NCI-H524 (cell line): Measurements from ENCODE around the gene PTF1A.

Experiments used
- DNase-seq, 2 experiments: peaks; one replicate each; lab custom pipeline; 2025; lab: John Stamatoyannopoulos, UW

PTF1A gene

DNA sequence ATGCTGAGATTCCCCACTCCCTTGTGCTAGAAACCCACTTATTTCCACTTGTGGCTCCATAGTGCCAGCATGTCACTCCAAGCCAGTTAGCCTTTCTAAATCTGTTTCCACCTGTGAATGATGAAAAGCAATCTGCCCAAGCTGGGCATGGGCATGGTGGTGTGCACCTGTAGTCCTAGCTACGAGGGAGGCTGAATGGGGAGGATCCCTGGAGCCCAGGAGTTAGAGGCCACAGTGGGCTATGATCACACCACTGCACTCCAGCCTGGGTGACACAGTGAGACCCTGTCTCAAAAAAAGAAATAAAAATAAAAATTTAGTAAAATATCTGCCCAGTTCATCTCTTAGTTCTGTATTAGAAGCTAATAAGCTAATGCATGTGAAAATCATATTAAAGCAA lies 5.0 kb upstream of the PTF1A start:
- DNase-seq = no peak

DNA sequence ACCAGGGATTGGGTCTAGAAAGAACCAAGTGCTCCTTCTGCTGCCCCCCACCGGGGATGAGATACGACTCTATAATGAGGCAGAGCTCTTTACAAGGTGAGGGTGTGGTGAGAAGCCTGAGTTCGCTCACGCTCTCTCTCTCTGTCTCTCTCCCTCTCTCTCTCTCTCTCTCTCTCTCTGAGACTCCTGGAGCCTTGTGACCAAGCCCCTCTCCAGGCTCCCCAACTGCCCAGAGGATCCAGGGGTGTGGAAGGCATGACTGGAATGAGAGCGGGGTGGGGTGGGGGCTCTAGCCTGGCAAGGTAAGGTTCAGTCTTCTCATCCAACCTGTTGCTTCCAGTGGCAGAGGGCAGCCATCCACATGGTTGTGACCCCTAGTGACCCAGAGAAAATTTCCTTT lies 3.1 kb upstream of the PTF1A start:
- DNase-seq = no peak

DNA sequence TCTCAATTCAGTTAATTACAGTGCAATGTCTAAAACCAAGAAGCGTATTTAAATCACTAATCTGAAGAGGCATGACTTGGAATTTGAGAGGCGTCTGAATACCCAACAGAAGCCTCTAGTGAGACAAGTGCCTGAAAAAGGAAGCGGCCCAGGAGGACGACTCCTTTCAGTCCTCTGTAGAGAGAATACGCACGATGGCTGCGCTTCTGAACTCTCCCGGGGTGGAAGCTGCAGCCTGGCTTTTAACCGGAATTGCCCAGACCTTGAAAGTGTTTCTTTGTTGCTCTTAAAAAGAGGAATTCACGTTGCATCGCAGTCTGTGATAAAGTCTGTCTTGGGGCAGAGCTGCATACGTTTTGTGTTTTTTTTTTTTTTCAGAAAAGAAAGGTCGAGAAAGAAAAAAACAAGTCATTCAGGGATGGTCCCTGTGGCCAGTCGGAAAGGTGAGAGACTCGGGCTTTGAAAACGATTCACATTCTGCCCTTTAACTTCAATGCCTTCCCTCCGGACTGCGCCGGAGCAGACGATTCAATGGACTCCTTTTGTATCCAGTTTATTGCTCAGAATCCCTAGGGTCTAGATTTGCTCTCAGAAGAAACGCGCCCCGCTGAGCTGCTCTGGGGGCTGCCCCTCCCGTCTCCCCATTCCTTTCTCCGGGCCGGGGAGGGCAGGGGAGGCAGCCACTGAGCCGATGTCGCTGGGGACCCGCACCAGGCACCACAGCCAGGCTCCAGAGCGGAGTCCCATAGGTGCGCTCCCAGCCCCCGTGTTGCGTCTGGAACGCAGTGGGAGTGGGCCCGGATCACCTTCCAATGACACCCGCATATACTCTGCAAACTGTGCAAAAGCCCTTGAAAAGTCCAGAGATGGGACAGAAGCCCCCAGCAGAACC lies 994 bp upstream of the PTF1A start:
- DNase-seq = peak in 1 of 2 experiments; percentile 12

DNA sequence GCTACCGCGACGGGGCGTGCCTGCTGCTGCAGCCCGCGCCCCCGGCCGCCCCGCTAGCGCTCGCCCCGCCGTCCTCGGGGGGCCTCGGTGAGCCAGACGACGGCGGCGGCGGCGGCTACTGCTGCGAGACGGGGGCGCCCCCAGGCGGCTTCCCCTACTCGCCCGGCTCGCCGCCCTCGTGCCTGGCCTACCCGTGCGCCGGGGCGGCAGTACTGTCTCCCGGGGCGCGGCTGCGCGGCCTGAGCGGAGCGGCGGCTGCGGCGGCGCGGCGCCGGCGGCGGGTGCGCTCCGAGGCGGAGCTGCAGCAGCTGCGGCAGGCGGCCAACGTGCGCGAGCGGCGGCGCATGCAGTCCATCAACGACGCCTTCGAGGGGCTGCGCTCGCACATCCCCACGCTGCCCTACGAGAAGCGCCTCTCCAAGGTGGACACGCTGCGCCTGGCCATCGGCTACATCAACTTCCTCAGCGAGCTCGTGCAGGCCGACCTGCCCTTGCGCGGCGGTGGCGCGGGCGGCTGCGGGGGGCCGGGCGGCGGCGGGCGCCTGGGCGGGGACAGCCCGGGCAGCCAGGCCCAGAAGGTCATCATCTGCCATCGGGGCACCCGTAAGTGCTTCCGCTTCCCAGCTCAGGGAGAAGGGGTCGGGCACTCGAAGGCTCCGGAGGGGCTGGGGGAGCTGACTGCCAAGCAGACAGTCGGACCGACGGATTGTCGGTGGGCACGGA lies 761 bp downstream of the PTF1A start:
- peak in 1 of 2 experiments; percentile 20 for DNase-seq

DNA sequence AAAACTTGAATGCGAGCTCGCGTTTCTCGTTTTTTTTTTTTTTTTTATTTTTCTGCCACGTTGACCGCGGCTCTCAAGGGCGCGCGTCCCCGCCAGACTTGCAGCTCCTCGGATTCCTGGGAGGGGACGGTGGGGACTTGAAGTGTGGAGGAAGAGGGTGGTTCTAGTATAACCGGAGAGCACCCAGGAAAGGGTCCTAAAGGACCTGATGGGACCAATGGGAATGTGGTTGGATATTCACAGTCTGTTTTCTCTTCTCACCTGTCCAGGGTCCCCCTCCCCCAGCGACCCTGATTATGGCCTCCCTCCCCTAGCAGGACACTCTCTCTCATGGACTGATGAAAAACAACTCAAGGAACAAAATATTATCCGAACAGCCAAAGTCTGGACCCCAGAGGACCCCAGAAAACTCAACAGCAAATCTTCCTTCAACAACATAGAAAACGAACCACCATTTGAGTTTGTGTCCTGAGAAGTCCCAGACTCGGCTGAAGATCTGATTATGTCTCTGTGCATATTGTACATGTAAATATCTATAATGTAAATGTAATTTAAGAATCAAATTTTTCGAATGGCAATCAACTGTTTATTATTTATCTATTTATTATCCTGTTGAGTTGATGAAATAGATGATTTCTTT lies 1.4 kb downstream of the PTF1A start:
- DNase-seq = no peak

DNA sequence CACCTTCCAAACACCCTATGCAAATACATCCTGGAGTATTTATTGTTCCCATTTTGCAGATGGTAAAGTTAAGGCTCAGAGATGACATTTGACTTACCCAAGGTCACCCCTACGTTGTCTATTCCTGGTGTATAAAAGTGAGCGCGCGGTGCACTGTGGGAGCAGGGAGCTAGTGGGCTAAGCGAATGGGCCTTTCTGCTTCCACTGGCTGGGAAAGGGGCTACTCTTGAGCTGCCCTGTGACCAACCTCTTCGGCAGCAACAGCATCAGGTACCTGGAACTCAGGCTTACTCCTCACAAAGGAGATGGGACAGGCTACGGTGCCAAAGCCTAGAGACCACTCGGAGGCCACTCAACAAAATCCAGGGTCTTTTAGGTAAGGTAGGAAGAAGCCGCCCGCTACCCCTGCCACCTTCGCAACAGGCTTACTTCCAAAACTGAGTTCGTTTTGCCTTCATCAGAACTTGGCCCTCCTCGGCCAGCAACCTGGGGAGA lies 2.4 kb downstream of the PTF1A start:
- no peak for DNase-seq

DNA sequence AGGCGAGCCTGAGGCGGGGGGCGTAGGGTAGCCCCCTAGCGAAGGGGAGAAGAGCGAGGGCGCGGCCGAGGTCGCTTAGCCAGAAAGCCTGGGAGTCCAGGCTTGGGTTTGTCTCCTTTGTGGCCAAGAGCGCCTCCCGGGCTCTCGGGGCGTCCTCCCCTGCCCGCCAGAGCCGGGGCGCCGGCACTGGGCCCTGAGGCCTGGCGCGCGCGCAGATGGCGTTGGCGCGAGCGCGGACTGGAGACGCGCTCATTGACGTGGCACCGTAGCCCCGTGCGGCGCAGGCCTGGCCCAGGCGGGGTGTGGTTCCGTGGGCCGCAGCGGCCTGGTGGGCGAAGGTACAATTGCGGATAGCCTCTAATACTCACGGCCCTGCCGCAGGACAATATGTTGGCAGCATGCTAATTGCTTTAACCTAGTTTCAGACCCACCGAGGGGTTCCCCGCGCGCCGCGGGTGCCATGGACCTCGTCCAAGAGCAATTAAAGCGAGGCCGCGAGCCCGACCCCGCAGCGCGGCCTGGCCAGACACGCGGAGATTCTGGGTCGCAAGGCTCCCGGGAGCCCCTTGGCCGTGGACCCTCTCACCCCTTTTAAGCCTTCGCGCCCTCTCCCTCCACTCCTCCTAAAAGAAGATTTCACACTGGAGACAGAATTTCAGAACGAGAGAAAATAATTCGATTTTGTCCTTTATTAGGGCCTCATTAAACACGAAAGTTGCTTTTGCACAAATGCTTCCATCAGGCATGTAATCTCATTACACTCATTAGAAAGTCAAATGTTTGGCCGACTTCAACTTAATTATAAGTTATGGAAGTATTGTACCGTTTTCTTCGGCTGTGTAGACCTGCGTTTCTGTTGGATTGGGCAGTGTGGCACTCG lies 3.1 kb downstream of the PTF1A start:
- DNase-seq = peak in 1 of 2 experiments; percentile 11

DNA sequence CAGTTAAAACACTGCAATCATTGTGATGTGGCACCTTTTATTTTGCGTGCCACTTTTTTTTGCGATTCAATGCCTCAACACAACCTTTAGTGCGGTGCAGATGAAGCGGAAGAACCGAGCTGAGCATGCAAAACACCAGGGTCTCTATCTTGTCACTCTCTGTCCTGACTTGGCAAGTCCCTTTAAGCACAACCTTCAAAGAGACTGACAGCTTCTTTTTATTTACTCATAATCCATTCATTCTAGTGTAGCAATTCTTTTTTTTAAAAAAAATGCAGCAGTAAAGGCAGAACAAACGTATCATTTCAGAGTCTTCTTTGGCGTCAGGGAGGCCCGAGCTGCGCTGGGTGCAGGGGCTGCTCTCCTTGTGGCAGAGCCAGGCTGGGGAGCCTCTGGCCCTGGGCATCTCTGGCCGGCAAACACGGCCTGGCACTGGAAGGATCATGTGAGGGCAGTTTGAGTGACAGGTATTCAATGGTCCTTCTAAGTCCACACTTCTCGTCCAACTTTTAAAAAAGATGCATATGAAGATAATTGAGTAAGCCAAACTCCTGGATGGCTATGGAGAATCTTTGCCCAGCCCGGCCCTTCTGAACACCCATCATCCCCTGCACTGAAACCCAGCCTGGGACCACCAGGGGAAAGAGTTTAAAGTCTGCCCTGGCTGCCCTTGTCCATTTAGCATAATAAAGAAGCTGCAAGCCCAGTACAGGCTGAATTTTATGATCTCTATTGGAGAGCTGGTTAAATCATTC lies 3.9 kb downstream of the PTF1A start:
- DNase-seq = no peak

DNA sequence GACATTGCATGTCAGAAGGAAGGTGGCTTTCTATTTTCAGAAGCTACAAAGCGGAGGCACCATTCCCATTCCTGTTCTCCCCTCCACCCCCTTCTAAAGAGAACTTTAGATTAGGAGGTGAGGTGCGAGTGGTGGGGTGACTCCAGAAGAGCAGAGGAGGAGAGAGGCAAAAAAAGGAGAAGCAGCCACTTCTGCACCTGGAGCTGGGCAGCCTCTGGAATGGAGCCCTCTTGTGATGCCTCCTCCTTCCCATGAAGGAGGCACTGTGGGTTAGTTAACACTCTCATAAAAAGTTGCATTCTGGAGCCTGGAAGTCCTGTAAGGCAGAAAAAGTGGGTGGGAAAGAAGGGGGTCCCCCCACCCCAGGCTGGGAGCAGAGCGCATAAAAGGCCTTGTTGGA lies 4.8 kb downstream of the PTF1A start:
- DNase-seq = no peak

DNA sequence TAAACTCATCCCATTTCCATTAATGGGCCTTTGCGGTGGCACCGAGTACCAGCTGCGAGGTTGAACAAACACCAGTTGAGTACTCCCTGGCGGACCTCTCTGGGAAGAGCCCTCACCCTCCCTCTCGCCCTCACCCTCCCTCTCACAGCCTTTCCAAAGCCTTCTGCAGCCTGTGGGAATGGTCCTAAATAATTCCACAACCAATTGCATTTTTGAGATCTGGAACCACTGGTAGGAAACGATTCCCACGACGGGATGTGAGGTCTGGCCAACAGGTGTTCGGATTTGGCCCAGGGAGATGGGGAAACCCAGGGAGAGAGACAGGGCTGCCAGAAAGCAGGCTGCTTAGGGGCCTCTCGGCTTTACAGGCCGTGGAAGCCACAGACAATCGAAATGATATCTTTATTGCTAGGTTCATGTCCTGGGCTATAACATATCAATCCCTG lies 5.3 kb downstream of the PTF1A start:
- peak; percentile 45 to 79 for DNase-seq

DNA sequence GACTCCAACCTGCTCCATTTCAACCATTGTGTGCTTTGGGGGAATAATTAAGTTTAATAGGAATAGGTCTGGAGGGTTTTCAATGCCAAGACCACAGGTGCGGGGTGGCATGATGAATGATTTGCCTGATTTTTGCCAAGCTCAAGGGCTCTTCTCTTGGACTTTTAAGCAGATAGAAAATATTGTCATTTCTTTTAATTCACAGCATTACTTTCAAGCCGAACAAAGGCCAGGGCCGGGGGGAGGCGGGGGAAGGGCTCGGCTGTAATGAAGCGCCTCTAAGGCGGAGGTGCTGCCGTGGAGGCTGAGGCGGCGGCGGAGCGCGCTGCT lies 6.5 kb downstream of the PTF1A start:
- DNase-seq = no peak

DNA sequence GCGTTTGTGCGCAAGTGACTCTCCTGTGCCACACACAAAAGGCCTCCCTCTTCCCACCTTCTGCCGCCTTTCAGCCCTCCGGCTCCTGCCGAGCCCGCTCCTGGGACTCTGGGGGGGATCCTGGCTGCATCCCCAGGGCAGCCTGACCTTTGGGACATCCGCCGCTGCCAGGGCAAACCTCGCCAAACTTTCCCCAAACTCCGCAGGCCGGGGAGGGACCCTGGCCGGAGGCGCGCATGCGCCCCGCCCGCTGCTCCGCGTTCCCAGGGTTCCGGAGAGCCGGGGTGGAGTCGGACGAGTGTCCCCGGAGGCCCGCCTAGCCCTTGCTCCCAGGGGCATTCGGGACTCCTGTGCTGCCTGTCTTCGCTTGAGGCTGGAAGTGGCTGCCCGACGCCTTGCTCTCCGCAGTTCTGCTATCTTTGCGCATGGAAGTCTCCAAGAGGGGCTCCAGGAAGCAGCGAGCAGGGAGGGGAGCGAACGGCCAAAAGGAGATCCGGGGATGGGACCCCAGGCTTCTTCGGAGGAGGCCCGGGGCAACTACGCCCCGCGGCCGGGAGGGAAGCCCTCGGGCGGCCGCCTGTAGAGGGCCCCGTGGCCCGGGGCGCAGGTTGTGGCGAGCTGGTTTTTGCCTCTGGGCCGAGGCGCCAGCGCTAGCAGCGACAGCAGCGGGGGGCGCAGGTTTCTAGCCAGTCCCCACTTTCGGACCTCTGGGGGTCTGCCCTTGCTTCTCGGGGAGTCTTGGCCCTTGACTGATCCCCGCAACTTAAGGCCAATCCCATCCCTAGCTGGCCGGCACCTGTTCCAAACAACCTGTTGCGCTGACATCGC lies 7.0 kb downstream of the PTF1A start:
- DNase-seq = no peak

DNA sequence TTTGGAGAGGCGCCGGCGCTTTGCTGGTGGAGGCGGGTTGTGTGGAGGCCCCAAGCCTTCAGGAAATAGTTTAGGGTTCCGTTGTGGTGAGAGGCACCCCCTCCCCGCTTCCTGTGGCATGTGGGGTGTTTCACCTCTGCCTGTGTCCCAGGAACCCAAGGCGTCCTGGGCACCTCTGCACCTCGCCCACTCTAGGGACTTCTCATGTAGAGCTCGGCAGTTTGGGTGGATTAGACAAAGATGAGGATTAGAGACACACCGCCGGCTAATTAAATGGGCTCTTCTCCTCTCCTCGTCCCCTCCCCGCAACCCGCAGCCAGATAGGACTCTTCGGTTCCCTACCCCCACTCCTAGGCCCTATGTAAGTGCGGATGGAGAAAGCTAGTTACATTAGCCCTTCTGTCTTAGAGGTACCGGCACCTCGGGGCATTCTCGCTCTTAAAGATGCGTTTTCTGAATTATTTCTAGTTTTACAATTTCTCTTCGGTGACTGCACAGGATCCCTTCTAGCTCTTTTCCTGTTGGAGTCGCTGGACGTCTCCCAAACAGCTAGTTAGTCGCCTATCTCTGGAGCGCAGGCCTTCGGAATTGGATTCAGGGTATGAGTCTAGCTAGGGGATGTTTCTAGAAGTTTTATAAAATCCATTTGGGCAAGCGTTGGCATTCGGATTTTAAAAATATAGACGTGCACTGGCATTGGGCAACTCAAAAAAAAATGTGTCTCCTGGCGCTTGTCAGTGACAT lies 7.8 kb downstream of the PTF1A start:
- DNase-seq = peak in 1 of 2 experiments; percentile 23

DNA sequence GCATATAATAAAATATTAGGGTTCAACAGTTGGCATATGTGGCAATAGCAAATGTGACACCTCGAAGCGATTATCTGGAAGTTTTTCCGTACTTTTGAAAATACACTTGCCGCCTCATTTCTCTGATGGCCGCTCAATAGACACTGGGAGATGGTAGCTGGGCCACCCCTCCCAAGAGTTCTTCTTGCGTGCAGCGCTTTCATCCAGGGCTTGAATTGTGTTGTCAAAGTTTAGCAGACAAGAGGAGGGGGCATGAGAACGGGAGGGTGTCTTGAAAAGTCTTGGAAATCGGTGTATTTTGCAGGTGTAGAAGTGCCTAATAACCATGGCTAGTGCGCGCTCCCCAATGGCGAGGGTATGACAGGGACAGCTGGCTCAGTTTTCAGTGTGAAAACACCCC lies 8.5 kb downstream of the PTF1A start:
- DNase-seq = no peak

DNA sequence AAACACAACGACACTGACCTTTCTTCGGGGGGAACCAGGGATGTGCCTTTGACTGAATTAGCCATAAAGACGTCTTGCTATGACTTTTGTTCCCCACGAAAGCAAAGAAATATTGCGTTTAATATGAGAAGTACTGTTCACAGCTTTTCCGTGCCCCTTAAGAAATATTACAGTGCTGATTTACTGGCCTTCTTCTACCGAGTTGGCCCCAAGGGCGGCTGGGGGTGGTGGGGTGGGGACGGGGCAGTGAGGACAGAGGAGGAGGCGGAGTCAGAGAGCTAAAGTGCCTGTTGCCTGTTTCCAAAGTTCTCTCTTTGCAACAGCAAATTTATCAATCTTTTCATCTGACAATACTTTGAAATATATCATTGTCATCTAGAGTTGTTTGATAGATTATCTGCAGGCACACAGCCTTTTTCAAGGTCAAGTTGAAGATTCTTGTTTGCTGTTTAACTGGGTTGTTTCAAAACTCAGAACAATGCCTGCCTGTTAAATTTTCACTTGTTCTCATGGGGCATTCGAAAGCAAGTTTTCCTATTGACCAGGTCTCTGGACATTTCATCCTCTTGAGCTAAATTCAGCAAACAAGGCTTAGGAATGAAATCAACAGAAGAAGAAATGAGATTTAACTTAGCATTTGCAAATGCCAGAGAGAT lies 9.0 kb downstream of the PTF1A start:
- no peak for DNase-seq

DNA sequence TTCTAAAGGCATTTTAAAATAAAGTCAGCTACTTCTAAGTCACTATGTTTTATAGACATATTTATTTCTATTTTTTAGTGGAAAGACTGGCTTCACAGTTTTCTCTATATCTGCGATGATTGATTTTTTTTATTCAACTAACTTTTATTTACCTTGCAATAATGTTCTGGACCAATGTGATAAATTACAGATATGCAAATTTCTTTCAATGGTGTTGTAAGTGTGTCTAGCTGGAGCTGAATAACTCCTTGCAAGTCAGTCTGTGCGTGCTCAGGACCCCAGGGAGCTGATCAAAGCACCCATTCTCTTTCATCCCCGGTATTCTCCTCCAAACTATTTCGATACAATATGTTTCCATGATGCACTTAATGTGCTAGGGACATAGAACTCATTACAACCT lies 9.7 kb downstream of the PTF1A start:
- no peak for DNase-seq

DNA sequence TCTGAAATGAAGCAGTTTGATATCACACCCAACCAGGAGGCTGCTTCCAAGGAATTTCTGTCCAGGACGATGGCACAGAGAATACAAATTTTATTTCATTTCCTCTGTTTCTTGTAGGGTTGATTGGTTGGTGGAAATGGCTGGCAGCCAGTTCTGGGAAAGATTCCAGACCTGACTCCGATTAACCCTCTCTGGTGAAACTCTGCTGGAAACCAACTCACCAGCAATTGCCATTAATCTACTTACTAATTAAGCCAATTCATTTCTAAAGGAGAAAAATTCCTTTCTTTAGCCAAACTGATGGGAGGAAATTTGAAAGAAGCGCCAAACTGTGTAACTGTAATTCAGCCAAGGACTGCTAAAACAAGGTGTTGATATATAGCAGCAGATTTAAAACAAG lies 10.7 kb downstream of the PTF1A start:
- DNase-seq = no peak

DNA sequence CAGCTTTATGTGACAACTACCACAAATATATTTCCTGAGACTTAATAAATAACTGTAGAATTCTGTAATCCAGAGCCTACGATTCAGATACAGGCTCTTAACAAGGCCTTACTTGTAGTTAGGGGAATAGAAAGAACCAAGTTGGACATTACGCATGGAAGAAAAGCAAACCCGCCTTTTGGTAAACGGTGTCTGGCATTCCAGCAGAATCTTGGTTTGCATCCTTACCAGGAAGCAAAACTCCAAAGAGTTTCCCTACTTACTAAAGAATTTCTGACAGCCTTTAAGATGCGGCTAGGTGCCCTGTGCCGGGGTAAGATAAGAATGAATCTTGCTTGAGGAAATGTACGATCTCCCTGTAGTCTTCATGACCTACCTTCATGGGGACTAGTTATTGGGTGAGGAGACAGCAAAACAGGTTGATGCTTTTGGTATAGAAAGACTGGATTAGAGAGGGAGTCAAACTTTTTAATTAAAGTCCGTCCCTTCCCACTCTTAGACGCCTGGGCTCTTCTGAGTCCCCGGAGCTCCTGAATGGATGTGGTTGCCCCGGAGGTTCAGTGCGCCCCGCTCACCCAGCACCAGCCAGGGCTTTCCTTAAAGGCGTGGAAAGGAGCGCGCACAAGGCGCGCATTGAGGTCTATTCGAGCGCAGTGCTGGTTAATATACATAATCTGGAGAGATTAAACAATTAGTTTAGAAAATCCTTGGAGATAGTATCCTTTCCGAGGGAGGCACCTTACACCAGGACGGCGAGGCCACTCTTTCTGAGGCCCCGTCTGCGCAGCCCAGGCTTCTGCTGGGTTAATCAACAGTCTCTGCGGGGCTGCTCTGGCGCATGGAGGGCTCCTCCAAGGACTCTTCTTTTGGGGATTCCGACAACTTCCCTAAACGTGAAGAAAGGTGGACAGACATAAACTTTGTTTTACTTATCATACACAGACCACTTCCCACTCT lies 11.5 kb downstream of the PTF1A start:
- no peak for DNase-seq
